Dermis microvascular lymphatic vessel endothelial cell (primary cell): ENCODE results near the gene MED12L. TPM values are rescaled to one million over a fixed set of nuclear protein-coding genes. Genes with fewer than 3 reads are reported as not detected.
"Not testable (repeated sequence)": the region's sequence is repeated elsewhere in the genome, so short reads cannot be mapped to it uniquely, and the experiment has no call there.

ENCODE experiments used
- DNase-seq, 2 donors: peaks; one replicate each; pipeline versions ENCODE4 v3.0.0 to v3.0.0-alpha.2; 2010; ENCODE audit warnings: low read depth in 2 of 2
- total RNA-seq: library from RNA; depleted of rRNA; stranded (reverse); fragments of >200 nt; gene quantifications from 2 replicates; pipeline ENCODE4 v1.2.1, GENCODE V29; 2014

MED12L gene
- total RNA-seq, 1 donor from 2014 or later = 0.13 TPM

- DNase-seq = no peak
Measured at GRCh38 chr3:151133917-151134450, 48.5 kb downstream of the MED12L start.

GRCh38 chr3:151135541-151136337 lies 50.3 kb downstream of the MED12L start:
- no peak for DNase-seq

DNA sequence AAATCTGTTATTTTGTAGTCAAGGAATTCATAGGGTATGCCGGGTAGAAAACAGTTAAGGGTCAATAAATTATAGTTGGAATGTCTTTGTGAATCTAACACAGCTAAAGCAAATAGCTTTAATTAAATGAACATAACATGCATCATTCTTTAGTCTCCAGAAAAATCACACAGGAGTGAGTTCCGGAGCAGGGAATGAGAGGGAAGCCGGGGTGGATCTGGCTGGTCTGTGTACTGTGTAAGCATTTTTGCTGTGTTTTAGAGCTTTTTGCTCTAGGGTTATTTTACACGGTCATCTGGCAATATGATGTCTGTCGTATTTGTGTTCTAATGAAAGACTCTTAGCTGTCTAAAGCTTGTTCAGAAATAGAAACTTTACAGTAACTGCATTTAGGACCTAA lies 57.5 kb downstream of the MED12L start:
- DNase-seq = no peak

DNA sequence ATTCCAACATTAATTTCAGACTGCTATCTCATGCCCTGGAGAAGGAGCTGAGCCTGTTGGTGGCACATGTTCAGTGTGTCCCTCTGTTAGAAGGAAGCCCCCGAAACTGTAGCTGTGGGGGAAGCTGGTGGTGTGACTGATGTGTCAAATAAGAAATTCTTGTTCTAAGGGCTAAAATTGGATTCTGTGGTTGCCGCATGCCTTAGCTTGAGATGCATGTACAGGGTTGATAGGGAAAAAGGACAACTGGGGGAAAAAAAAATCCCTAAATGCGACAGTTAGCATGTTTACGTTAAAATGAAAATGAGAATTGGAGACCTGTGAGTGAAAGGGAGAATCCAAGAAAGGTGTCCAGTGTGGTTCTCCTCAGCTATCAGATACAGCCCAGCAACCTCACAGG lies 58.6 kb downstream of the MED12L start:
- DNase-seq = no peak

DNA sequence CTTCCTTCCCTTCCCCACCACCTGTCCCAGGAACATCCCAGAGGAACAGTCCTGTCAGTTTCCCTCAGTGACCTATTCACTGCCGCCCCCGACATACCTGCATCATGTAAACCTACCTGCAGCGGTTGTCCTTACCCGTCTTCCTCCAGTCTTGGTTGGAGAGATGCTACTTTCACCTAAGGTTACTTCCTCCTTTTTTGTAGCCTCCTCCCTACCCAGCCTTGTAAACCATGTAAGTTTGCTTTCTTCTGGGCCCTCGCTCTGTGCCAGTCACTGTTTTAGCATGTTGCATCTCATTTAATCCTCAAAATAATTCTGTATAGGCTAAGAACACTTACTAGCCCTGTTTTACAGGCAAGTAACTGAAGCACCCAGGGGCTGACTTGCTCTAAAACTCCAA lies 59.3 kb downstream of the MED12L start:
- DNase-seq = no peak

DNA sequence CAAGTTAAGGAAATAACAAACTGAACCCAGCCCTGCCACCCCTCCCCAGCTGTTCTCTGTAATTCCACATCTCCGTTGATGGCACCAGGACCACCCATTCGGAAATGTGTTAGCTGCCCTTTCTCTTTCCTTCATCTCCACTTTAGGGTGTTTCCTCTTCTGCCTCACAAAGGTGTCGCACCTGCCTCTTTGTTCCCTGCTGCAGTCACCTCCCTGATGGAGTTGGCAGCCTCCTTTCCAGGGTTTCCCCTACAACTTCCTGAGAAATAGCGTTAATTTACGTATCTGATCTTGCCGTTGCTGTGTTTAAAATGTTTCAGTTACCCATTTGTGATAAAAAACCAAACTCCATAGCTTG lies 60.2 kb downstream of the MED12L start:
- no peak for DNase-seq

GRCh38 chr3:151146071-151146730 lies 60.7 kb downstream of the MED12L start:
- DNase-seq = peak; percentile 56 to 71

DNA sequence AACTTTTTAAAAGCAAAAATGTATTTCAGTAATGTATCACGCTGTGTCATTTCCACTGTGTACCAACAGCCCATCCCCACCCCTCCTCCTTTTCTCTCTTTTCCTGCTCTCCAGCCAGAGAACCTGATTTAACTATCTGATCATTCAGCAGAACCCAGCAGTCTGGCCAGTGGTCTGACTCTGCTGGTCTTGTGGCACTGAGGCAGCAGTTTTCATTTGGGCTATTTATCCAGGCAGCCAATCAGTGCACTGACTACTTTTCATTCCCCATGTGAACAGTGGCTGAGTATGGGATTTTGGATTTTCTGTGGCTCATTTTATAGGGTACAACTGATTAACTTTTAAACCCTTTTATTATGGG lies 61.2 kb downstream of the MED12L start:
- DNase-seq = peak; percentile 6 to 9

- DNase-seq = no peak
Measured at GRCh38 chr3:151147299-151147698, 61.8 kb downstream of the MED12L start.

DNA sequence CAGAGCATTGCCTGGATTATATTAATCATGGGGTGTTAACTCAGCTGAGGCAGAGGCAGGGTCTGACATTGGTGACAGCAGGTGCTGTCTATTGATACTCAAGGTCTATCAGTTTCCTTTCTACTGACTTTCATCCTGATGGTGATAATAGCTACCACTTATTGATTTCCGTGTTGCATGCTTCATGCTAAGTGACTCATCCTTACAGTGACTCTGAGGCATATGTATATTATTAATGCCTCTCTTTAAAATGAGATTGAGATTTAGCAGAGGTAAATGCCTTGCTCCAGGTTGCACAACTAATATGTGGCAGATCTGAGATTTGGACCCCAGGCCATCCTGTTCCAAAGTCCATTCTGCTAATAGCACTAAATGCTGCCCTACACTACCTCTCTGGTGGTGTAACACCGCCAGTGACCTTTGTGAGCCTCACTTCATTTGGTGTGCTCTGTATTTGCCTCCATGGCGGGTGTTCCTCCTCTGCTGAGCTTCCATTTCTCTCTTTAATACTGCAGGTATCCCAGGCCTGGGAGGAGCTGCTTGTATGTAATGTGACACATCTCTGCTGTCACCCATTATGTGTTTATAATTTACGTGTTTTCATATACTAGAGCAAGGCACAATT lies 67.1 kb downstream of the MED12L start:
- DNase-seq = no peak

DNA sequence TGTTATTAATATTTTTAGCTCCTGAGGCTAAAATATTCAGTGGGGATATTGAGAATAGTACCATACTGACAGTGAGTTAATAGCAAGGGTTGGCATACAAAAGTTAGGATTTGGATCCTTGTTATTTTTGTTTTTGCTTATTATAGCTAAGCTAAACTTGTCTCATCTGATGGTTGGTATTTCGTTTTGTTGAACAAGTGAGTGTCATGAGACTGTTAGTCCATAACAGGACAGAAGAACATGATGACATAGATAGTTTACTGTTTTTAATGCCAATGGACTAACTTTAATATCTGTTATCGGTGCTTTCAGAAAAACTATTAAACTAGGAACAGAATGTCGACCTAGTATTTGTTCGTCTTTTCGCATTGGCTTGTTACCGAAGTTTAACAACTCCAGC lies 69.1 kb downstream of the MED12L start:
- no peak for DNase-seq

- no peak for DNase-seq
Measured at GRCh38 chr3:151155409-151156128, 70.1 kb downstream of the MED12L start.

DNA sequence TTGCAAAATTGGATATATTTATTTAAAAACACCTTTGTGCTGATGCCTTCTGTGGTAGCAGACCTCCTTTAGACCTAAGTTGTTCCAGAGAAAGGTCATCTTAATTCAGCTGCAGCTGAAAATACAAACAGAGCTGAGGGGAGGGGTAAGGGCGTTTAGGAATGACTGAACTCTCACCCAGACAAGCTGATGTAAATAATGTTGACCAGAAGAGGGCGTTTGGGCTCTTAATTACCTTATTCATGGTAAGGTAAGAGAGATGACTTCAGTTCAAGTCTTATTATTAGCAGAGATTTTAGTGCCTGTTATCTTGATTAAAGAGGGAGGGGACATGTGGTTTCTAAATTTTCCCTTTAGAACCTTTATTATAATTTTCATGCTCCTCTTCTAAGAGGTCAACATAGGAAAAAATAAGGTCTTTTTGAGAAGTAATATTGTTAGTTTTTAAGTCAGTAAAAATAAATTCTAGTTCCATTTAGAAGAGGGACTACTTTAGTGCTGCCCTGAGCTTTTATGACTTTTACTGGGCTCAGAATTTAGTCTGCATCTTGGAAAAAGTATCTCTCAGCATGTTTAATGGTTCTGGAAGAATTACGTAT lies 71.3 kb downstream of the MED12L start:
- DNase-seq = peak; percentile 29 to 67

DNA sequence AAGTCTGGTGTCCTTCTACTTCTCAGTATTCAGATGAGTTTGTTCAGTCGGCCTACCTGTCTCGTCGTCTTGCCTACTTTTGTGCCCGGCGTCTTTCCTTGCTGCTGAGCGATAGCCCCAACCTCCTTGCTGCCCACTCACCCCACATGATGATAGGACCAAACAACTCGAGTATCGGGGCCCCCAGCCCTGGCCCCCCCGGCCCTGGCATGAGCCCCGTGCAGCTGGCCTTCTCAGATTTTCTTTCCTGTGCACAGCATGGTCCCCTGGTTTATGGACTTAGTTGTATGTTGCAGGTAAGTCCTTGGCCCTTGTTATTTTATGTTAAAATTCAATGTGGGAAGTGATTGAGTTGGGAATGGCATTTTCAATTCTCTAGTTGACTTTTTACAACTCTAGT lies 74.3 kb downstream of the MED12L start:
- no peak for DNase-seq

DNA sequence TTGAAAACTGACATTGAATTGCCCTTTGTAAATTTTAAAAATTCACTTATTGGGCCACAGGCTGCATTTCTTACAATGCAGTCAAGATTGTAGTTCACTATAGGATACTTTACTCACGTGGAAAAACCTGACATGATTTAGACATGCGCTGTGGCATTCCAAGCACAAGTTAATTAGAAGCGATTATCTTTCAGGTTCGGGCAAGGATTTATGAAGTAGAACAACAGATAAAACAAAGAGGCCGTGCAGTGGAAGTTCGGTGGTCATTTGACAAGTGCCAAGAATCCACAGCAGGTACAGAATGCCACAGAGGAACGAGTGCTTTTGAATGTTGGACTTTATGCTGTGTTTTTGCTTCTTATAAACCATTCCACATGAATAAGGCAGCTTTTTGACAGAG lies 79.8 kb downstream of the MED12L start:
- no peak for DNase-seq

DNA sequence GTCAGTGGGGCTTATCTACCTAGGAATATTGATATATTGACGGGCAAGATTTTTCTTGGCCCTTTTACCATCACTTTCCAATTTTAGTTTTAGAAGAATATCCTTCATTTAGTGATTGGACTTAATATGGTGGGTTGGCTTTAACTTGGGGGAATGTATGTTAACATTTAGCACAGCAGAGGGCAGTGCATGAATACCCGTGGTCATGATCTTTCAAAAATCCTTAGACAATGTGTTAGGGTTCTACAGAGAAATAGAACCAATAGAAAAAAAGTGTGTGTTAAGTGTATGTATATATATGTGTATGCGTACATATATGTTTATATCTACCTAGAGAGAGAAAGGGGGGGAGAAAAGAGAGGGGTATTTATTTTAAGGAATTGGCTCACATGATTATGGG lies 80.7 kb downstream of the MED12L start:
- no peak for DNase-seq

DNA sequence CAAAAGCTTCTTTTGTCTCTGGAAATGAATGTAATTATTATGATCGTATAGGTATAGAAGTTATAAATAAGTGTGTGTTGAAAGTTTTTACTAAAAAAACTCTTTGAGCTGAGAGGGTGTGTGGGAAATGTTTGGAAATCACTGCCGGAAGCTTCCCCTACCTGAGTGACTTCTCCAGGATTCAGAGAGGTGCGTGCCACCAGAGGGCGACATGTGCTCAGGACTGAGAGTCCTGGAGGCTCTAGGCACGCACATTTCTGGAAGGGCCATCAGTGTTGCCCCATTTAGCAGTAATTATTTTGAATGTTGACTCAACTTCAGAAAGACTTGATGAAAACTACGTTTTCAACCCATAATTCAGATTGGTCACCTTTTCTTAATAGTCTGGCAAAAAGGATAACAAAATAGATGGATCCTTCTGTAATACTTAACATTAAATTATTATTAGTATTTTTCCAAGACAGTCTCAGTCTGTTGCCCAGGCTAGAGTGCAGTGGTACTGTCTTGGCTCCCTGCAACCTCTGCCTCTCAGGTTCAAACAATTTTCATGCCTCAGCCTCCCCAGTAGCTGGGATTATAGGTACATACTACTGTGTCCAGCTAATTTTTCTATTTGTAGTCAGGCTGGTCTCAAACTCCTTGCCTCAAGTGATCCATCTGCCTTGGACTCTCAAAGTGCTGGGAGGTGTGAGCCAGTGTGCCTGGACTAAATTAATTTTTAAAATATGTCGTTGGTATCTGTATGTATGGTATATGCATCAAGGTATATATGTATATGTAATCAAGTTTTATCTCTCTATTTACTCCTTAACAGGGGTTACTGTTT lies 83.0 kb downstream of the MED12L start:
- peak; percentile 7 to 48 for DNase-seq

GRCh38 chr3:151169262-151169947 lies 83.9 kb downstream of the MED12L start:
- no peak for DNase-seq

- DNase-seq = not testable (repeated sequence)
Measured at GRCh38 chr3:151169948-151170679, 84.7 kb downstream of the MED12L start.
